GM23338 (cell line): Measurements from ENCODE around the gene PTPRF. TPM values are rescaled to one million over a fixed set of nuclear protein-coding genes. Genes with fewer than 3 reads are reported as not detected.
A peak's percentile ranks its signal among the peaks of the same experiment; 100 is the strongest.

ENCODE experiments used
- ATAC-seq: fragments of 200-7000 bp; cut with Tn5 transposase; 3 replicates; pipeline ENCODE4 v1.9.1; 2020
- DNase-seq: peaks from one replicate; pipeline ENCODE4 v3.0.0-alpha.2; 2015; ENCODE audit warnings: low spot score
- H2AFZ ChIP-seq: fragments of 200-600 bp; sonication (generic); 2 replicates; pipeline ENCODE4 v1.8.0; 2016; ENCODE audit warnings: antibody characterized with exemption, mild to moderate bottlenecking, moderate library complexity
- H3F3A ChIP-seq: fragments of 200-600 bp; sonication (generic); replicated peaks from 2 replicates; pipeline ENCODE4 v1.8.0; 2017; ENCODE audit warnings: antibody characterized with exemption, mixed run types, low read depth
- H3K27ac ChIP-seq: fragments of 200-600 bp; sonication (generic); 2 replicates; pipeline ENCODE4 v1.6.1; 2016; ENCODE audit warnings: low read depth
- H3K27me3 ChIP-seq: fragments of 200-600 bp; sonication (generic); 2 replicates; pipeline ENCODE4 v1.8.0; 2016; ENCODE audit warnings: mild to moderate bottlenecking, mixed run types, moderate library complexity; ENCODE audit not compliant: insufficient read depth
- H3K36me3 ChIP-seq: fragments of 200-600 bp; sonication (generic); 2 replicates; pipeline ENCODE4 v1.8.0; 2016; ENCODE audit warnings: mild to moderate bottlenecking; ENCODE audit not compliant: insufficient read depth
- H3K4me1 ChIP-seq: fragments of 200-600 bp; sonication (generic); 2 replicates; pipeline ENCODE4 v1.8.0; 2016; ENCODE audit warnings: mild to moderate bottlenecking, moderate library complexity; ENCODE audit not compliant: insufficient read depth
- H3K4me2 ChIP-seq: fragments of 200-600 bp; sonication (generic); 2 replicates; pipeline ENCODE4 v1.7.1; 2017; ENCODE audit warnings: mixed run types
- H3K4me3 ChIP-seq: fragments of 200-600 bp; sonication (generic); 2 replicates; pipeline ENCODE4 v1.6.1; 2016; ENCODE audit warnings: mixed run types
- H3K79me2 ChIP-seq: fragments of 200-600 bp; sonication (generic); replicated peaks from 2 replicates; pipeline ENCODE4 v1.8.0; 2017; ENCODE audit warnings: mild to moderate bottlenecking; ENCODE audit not compliant: insufficient read depth
- H3K9me2 ChIP-seq: fragments of 200-600 bp; sonication (generic); 2 replicates; pipeline ENCODE4 v1.8.0; 2017; ENCODE audit not compliant: insufficient read depth
- H4K20me1 ChIP-seq: fragments of 200-600 bp; sonication (generic); replicated peaks from 2 replicates; pipeline ENCODE4 v1.8.0; 2017; ENCODE audit warnings: mild to moderate bottlenecking; ENCODE audit not compliant: insufficient read depth
- H3K27ac Mint-ChIP-seq: 2 replicates; pipeline ENCODE4 v1.8.0; 2020; ENCODE audit warnings: inconsistent platforms, mild to moderate bottlenecking, moderate library complexity, mixed read lengths
- H3K27me3 Mint-ChIP-seq: 3 replicates; pipeline ENCODE4 v1.8.0; 2022; ENCODE audit warnings: low read depth, mild to moderate bottlenecking, moderate library complexity, mixed read lengths, inconsistent platforms; ENCODE audit not compliant: insufficient read depth, poor library complexity
- H3K36me3 Mint-ChIP-seq: 3 replicates; pipeline ENCODE4 v1.8.0; 2021; ENCODE audit warnings: low read depth, mild to moderate bottlenecking, inconsistent platforms, moderate library complexity, mixed read lengths
- H3K4me1 Mint-ChIP-seq: 3 replicates; pipeline ENCODE4 v1.8.0; 2020; ENCODE audit warnings: mild to moderate bottlenecking, inconsistent platforms, mixed read lengths
- H3K4me3 Mint-ChIP-seq: 3 replicates; pipeline ENCODE4 v1.8.0; 2021; ENCODE audit warnings: moderate library complexity, mild to moderate bottlenecking, inconsistent platforms, mixed read lengths
- H3K9me3 Mint-ChIP-seq: 3 replicates; pipeline ENCODE4 v1.8.0; 2020; ENCODE audit warnings: moderate library complexity, mild to moderate bottlenecking, inconsistent platforms, mixed read lengths
- CREB1 ChIP-seq: fragments of 250-450 bp; sonication (Bioruptor Pico); IDR thresholded peaks from 2 replicates; pipeline ENCODE4 v1.5.0; 2020; ENCODE audit warnings: low read depth, mild to moderate bottlenecking, moderate library complexity
- EZH2phosphoT487 ChIP-seq: fragments of 200-600 bp; sonication (generic); IDR thresholded peaks from one replicate; pipeline ENCODE4 v1.8.1; 2018; ENCODE audit warnings: antibody characterized with exemption; ENCODE audit not compliant: unreplicated experiment
- POLR2AphosphoS5 ChIP-seq: IDR thresholded peaks from 2 replicates; pipeline ENCODE4 v1.6.1; 2016; ENCODE audit warnings: antibody characterized with exemption, low read depth
- STAT1 ChIP-seq: IDR thresholded peaks from one replicate; pipeline ENCODE4 v1.6.1; 2016; ENCODE audit warnings: antibody characterized with exemption; ENCODE audit not compliant: unreplicated experiment
- ZNF114 ChIP-seq: fragments of 250-450 bp; sonication (Bioruptor Pico); IDR thresholded peaks from 2 replicates; pipeline ENCODE4 v1.5.0; 2020; ENCODE audit warnings: mild to moderate bottlenecking, moderate library complexity
- ZNF331 ChIP-seq: fragments of 250-450 bp; sonication (Bioruptor Pico); IDR thresholded peaks from 2 replicates; pipeline ENCODE4 v1.5.0; 2020; ENCODE audit warnings: low read depth, mild to moderate bottlenecking, moderate library complexity
- polyA plus RNA-seq: library from polyadenylated mRNA; unstranded; fragments of >200 nt; fragmentation: Nextera tagmentation; extraction: Ambion mirVana; gene quantifications from 2 replicates; pipeline ENCODE4 v1.2.1, GENCODE V29; 2016
- total RNA-seq: library from RNA; depleted of rRNA; stranded (reverse); fragments of >200 nt; shearing (Covaris generic); gene quantifications from 2 replicates; pipeline ENCODE4 v1.2.3, GENCODE V29; 2014
- TF ChIP-seq, protein P1 (sequence below): IDR thresholded peaks from 2 replicates; pipeline ENCODE4 v1.6.1; 2016; ENCODE audit warnings: antibody characterized with exemption
- TF ChIP-seq, protein P2 (sequence below): IDR thresholded peaks from one replicate; pipeline ENCODE4 v1.6.1; 2018; ENCODE audit warnings: antibody characterized with exemption; ENCODE audit not compliant: unreplicated experiment
- TF ChIP-seq, protein P3 (sequence below): fragments of 250-450 bp; sonication (Bioruptor Pico); IDR thresholded peaks from 2 replicates; pipeline ENCODE4 v1.5.0; 2020; ENCODE audit warnings: mild to moderate bottlenecking, moderate library complexity

Gene PTPRF
- total and polyA plus RNA-seq, 2 experiments from 2014 or later: 52.4 to 173 TPM

GRCh38 chr1:43550598-43551246 lies 20.0 kb downstream of the PTPRF start:
- Mint-ChIP-seq H3K27ac (peak overlapping the region; percentile 99), H3K27me3 (peaks cover 22% of the 10 kb centered on the region), H3K4me3 (peak overlapping the region; percentile 67), H3K4me1 (peaks cover 81% of the 10 kb centered on the region), H3K9me3 (no peaks in the 10 kb centered on the region; the same call in 2 of the 3 replicates), H3K36me3 (peaks cover 53% of the 10 kb centered on the region)
- DNase-seq (peak; percentile 27), ATAC-seq (no peak)
- H4K20me1 ChIP-seq: peaks cover 6% of the 10 kb centered on the region; the same call in 1 of the 2 replicates
- peak overlapping the region; percentile 98 for H3K27ac ChIP-seq
- no peaks in the 10 kb centered on the region for H3K9me2 ChIP-seq
- H2AFZ ChIP-seq: no peak overlapping the region
- no peaks in the 10 kb centered on the region for H3K27me3 ChIP-seq
- peaks cover 46% of the 10 kb centered on the region for H3K79me2 ChIP-seq
- H3F3A ChIP-seq: peaks cover 13% of the 10 kb centered on the region
- H3K4me3 ChIP-seq: peak overlapping the region; percentile 56
- TF ChIP-seq, protein P1, sequence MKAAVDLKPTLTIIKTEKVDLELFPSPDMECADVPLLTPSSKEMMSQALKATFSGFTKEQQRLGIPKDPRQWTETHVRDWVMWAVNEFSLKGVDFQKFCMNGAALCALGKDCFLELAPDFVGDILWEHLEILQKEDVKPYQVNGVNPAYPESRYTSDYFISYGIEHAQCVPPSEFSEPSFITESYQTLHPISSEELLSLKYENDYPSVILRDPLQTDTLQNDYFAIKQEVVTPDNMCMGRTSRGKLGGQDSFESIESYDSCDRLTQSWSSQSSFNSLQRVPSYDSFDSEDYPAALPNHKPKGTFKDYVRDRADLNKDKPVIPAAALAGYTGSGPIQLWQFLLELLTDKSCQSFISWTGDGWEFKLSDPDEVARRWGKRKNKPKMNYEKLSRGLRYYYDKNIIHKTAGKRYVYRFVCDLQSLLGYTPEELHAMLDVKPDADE: no peak
- TF ChIP-seq CREB1: no peak
- TF ChIP-seq ZNF331 (CRISPR knock-in tag): no peak
- TF ChIP-seq, protein P2, sequence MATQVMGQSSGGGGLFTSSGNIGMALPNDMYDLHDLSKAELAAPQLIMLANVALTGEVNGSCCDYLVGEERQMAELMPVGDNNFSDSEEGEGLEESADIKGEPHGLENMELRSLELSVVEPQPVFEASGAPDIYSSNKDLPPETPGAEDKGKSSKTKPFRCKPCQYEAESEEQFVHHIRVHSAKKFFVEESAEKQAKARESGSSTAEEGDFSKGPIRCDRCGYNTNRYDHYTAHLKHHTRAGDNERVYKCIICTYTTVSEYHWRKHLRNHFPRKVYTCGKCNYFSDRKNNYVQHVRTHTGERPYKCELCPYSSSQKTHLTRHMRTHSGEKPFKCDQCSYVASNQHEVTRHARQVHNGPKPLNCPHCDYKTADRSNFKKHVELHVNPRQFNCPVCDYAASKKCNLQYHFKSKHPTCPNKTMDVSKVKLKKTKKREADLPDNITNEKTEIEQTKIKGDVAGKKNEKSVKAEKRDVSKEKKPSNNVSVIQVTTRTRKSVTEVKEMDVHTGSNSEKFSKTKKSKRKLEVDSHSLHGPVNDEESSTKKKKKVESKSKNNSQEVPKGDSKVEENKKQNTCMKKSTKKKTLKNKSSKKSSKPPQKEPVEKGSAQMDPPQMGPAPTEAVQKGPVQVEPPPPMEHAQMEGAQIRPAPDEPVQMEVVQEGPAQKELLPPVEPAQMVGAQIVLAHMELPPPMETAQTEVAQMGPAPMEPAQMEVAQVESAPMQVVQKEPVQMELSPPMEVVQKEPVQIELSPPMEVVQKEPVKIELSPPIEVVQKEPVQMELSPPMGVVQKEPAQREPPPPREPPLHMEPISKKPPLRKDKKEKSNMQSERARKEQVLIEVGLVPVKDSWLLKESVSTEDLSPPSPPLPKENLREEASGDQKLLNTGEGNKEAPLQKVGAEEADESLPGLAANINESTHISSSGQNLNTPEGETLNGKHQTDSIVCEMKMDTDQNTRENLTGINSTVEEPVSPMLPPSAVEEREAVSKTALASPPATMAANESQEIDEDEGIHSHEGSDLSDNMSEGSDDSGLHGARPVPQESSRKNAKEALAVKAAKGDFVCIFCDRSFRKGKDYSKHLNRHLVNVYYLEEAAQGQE: no peak
- TF ChIP-seq EZH2phosphoT487: no peak
- TF ChIP-seq POLR2AphosphoS5: no peak
- TF ChIP-seq ZNF114: no peak
- TF ChIP-seq, protein P3, sequence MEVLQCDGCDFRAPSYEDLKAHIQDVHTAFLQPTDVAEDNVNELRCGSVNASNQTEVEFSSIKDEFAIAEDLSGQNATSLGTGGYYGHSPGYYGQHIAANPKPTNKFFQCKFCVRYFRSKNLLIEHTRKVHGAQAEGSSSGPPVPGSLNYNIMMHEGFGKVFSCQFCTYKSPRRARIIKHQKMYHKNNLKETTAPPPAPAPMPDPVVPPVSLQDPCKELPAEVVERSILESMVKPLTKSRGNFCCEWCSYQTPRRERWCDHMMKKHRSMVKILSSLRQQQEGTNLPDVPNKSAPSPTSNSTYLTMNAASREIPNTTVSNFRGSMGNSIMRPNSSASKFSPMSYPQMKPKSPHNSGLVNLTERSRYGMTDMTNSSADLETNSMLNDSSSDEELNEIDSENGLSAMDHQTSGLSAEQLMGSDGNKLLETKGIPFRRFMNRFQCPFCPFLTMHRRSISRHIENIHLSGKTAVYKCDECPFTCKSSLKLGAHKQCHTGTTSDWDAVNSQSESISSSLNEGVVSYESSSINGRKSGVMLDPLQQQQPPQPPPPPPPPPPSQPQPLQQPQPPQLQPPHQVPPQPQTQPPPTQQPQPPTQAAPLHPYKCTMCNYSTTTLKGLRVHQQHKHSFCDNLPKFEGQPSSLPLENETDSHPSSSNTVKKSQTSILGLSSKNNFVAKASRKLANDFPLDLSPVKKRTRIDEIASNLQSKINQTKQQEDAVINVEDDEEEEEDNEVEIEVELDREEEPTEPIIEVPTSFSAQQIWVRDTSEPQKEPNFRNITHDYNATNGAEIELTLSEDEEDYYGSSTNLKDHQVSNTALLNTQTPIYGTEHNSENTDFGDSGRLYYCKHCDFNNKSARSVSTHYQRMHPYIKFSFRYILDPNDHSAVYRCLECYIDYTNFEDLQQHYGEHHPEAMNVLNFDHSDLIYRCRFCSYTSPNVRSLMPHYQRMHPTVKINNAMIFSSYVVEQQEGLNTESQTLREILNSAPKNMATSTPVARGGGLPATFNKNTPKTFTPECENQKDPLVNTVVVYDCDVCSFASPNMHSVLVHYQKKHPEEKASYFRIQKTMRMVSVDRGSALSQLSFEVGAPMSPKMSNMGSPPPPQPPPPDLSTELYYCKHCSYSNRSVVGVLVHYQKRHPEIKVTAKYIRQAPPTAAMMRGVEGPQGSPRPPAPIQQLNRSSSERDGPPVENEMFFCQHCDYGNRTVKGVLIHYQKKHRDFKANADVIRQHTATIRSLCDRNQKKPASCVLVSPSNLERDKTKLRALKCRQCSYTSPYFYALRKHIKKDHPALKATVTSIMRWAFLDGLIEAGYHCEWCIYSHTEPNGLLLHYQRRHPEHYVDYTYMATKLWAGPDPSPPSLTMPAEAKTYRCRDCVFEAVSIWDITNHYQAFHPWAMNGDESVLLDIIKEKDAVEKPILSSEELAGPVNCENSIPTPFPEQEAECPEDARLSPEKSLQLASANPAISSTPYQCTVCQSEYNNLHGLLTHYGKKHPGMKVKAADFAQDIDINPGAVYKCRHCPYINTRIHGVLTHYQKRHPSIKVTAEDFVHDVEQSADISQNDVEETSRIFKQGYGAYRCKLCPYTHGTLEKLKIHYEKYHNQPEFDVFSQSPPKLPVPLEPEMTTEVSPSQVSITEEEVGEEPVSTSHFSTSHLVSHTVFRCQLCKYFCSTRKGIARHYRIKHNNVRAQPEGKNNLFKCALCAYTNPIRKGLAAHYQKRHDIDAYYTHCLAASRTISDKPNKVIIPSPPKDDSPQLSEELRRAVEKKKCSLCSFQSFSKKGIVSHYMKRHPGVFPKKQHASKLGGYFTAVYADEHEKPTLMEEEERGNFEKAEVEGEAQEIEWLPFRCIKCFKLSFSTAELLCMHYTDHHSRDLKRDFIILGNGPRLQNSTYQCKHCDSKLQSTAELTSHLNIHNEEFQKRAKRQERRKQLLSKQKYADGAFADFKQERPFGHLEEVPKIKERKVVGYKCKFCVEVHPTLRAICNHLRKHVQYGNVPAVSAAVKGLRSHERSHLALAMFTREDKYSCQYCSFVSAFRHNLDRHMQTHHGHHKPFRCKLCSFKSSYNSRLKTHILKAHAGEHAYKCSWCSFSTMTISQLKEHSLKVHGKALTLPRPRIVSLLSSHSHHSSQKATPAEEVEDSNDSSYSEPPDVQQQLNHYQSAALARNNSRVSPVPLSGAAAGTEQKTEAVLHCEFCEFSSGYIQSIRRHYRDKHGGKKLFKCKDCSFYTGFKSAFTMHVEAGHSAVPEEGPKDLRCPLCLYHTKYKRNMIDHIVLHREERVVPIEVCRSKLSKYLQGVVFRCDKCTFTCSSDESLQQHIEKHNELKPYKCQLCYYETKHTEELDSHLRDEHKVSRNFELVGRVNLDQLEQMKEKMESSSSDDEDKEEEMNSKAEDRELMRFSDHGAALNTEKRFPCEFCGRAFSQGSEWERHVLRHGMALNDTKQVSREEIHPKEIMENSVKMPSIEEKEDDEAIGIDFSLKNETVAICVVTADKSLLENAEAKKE (CRISPR knock-in tag): no peak
- TF ChIP-seq STAT1: no peak
- H3K36me3 ChIP-seq: peaks cover 5% of the 10 kb centered on the region
- H3K4me1 ChIP-seq: peaks cover 59% of the 10 kb centered on the region
- H3K4me2 ChIP-seq: peak overlapping the region; percentile 81
